ENCODE data around the gene EPHB6. TPM values are rescaled to one million over a fixed set of nuclear protein-coding genes. Genes with fewer than 3 reads are reported as not detected.

The EPHB6 gene, protein sequence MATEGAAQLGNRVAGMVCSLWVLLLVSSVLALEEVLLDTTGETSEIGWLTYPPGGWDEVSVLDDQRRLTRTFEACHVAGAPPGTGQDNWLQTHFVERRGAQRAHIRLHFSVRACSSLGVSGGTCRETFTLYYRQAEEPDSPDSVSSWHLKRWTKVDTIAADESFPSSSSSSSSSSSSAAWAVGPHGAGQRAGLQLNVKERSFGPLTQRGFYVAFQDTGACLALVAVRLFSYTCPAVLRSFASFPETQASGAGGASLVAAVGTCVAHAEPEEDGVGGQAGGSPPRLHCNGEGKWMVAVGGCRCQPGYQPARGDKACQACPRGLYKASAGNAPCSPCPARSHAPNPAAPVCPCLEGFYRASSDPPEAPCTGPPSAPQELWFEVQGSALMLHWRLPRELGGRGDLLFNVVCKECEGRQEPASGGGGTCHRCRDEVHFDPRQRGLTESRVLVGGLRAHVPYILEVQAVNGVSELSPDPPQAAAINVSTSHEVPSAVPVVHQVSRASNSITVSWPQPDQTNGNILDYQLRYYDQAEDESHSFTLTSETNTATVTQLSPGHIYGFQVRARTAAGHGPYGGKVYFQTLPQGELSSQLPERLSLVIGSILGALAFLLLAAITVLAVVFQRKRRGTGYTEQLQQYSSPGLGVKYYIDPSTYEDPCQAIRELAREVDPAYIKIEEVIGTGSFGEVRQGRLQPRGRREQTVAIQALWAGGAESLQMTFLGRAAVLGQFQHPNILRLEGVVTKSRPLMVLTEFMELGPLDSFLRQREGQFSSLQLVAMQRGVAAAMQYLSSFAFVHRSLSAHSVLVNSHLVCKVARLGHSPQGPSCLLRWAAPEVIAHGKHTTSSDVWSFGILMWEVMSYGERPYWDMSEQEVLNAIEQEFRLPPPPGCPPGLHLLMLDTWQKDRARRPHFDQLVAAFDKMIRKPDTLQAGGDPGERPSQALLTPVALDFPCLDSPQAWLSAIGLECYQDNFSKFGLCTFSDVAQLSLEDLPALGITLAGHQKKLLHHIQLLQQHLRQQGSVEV
- 3.3 and 7.7 TPM in 2 replicates for total RNA-seq

DNA sequence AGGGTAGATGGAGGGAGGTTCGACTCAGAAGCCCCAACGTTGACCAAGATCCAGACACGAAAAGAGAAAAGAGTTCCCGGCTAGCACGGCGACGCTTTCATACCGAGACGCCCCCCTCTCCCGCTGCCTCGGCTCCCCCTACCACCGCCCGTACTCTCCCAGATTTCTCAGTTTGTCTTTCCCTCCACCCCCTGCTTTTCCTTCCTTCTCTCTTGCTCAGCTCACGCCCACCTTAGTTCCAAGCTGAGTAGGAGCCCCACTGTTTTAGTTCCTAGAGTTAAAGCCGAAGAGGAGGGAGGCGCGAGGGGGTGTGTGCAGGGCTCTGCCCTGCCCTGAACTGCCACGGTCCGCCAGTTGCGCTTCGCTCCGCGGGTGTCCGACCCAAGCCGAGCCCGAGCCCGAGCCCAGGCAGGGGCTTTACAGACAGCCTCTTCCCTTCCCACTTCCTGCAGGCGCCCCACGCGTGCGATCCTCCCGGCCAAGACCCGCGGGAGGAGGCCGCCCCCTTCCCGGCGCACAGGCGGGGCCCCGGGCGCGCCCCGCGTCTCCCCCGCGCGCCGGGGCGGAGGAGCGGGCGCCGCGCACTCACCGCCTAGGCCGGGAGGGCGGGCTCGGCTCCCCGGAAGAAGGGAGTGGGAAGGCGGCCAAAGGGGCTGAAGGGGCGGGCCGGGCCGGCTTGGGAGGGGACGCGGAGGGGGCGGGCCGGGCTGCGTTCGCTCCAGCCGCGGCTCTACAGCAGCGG lies at the start of gene EPHB6:
EPHB6 (plus strand) TSS at position 705 of the 742 bp plus-strand sequence. CDS start 8,152 bp downstream, outside the sequence.
- H3K27me3 ChIP-seq (ENCODE audit: control insufficient read depth, insufficient read depth, low read length), result peaks cover 5% of the 10 kb centered on the region
- no peaks in the 10 kb centered on the region for H3K36me3 ChIP-seq (ENCODE audit: control insufficient read depth, insufficient read depth, low read length)
- DNase-seq (ENCODE audit: low read depth), result no peak
- TF ChIP-seq, protein P1, sequence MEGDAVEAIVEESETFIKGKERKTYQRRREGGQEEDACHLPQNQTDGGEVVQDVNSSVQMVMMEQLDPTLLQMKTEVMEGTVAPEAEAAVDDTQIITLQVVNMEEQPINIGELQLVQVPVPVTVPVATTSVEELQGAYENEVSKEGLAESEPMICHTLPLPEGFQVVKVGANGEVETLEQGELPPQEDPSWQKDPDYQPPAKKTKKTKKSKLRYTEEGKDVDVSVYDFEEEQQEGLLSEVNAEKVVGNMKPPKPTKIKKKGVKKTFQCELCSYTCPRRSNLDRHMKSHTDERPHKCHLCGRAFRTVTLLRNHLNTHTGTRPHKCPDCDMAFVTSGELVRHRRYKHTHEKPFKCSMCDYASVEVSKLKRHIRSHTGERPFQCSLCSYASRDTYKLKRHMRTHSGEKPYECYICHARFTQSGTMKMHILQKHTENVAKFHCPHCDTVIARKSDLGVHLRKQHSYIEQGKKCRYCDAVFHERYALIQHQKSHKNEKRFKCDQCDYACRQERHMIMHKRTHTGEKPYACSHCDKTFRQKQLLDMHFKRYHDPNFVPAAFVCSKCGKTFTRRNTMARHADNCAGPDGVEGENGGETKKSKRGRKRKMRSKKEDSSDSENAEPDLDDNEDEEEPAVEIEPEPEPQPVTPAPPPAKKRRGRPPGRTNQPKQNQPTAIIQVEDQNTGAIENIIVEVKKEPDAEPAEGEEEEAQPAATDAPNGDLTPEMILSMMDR (IDR thresholded peaks at IDR 0.05; ENCODE audit: insufficient read depth, low read length, poor library complexity, severe bottlenecking), result no peak
- peak within 1 kb of the TSS; percentile 66 for H3K4me3 ChIP-seq (ENCODE audit: low read depth, low read length)

DNA sequence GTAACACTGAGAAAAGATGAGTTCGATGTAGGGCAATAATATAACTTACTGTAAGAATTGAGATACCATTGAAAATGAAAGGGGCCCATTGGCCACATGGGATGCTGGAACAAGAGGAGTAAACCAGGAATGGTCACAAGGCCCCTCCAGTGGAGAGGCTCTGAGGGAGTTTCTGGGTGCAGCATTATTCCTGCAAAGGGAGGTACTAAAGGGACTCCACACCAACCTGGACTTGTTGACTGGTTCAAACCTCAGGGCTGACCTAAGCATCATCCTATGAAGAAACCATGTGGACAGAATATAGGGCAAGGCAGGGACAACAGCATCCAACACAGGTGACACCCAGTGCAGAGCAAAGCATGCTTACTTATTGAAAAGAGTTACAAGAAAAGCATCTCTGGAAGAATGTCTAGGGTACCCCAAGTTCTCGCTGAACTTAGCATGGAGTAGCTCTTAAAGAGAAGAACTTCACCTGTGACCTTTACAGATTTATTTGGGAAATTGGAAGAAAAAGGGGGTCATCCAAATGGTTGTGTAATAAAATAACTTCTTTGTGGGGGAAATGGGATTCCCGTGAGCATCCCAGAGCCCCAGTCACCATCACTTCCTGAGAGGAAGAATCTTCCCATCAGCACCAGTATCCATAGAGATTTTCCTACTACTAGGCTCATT lies 49.4 kb upstream of the EPHB6 start:
- DNase-seq (ENCODE audit: low read depth), result no peak
- no peaks in the 10 kb centered on the region for H3K27me3 ChIP-seq (ENCODE audit: control insufficient read depth, insufficient read depth, low read length)
- H3K4me3 ChIP-seq (ENCODE audit: low read depth, low read length), result no peak overlapping the region
- TF ChIP-seq, protein P1 (IDR thresholded peaks at IDR 0.05; ENCODE audit: insufficient read depth, low read length, poor library complexity, severe bottlenecking), result no peak
- H3K36me3 ChIP-seq (ENCODE audit: control insufficient read depth, insufficient read depth, low read length), result no peaks in the 10 kb centered on the region

DNA sequence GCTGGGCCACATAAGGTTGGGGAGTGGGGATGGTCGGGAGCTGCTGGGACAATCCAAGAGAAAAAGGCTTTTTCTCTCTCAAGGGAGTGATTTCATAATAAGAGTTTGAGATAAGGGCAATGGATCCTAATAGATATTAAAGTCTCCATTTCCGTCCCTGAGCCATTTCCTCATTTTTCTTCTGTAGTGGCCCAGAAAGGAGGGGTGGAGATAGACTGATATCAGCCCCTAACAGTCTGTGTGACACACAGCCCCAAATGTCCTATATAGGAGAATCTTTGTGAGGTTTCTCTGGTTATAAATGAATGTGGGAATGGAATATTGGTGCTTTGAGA lies 48.9 kb upstream of the EPHB6 start:
- H3K36me3 ChIP-seq (ENCODE audit: control insufficient read depth, insufficient read depth, low read length), result no peaks in the 10 kb centered on the region
- H3K27me3 ChIP-seq (ENCODE audit: control insufficient read depth, insufficient read depth, low read length), result no peaks in the 10 kb centered on the region
- TF ChIP-seq, protein P1 (IDR thresholded peaks at IDR 0.05; ENCODE audit: insufficient read depth, low read length, poor library complexity, severe bottlenecking), result no peak
- H3K4me3 ChIP-seq (ENCODE audit: low read depth, low read length), result no peak overlapping the region
- no peak for DNase-seq (ENCODE audit: low read depth)

DNA sequence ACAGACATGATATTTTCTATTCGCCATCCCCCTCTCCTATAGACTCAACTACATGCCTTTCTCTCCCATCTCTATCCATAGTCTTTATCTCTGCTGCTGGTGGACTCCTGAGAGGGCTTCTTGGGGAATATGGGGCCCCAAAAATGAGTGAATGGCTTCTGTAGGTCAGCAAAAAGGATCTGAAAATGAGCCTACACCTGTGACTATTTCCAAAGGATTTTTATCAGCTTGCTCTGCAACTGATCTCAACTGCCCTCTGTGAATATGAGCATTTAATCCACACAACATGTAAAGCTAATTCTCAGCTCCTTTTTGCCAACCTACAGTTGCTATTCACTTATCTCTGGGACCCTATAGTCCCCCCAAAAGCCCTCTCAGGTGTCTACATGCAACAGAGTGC lies 47.9 kb upstream of the EPHB6 start:
- TF ChIP-seq, protein P1 (IDR thresholded peaks at IDR 0.05; ENCODE audit: insufficient read depth, low read length, poor library complexity, severe bottlenecking), result no peak
- DNase-seq (ENCODE audit: low read depth), result no peak
- Histone ChIP-seq H3K36me3 (ENCODE audit: control insufficient read depth, insufficient read depth, low read length) (no peaks in the 10 kb centered on the region), H3K4me3 (ENCODE audit: low read depth, low read length) (no peak overlapping the region), H3K27me3 (ENCODE audit: control insufficient read depth, insufficient read depth, low read length) (no peaks in the 10 kb centered on the region)

DNA sequence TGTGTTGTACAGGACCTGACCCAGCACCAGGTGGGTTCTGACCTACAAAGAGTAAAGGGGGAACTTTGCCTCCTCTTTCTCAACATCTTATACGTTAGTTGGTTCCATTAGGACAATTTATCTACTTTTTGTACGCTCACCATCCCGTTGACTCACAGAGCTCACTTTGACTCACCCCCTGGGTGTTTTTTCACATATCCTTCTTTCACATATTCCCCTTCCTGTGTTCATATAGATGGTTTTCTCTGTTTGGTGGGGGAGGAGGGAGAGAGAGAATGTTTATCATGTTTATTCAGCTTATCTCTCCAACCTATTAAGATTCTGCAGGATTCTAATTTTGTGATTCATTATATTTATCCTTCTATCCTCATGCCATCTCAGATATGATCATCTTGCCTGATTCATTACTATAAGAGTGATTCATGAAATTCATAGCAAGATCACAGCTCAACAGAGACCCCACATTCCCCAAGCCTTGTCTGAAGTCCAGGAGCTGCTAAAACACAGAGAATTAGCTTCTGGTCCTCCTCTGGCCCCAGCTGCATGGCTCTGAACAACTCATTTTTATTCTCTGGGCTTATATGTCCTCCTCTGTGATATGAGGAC lies 46.9 kb upstream of the EPHB6 start:
- DNase-seq (ENCODE audit: low read depth), result no peak

More for the DNA sequence above, 46.9 kb upstream of the EPHB6 start:
- H3K36me3 ChIP-seq (ENCODE audit: control insufficient read depth, insufficient read depth, low read length), result no peaks in the 10 kb centered on the region
- no peaks in the 10 kb centered on the region for H3K27me3 ChIP-seq (ENCODE audit: control insufficient read depth, insufficient read depth, low read length)
- TF ChIP-seq, protein P1 (IDR thresholded peaks at IDR 0.05; ENCODE audit: insufficient read depth, low read length, poor library complexity, severe bottlenecking), result no peak
- no peak overlapping the region for H3K4me3 ChIP-seq (ENCODE audit: low read depth, low read length)

Data from kidney epithelial cell (primary cell).